HG02623 (cell line): ENCODE data around the gene RAMP3.
"Not testable (repeated sequence)": the region's sequence is repeated elsewhere in the genome, so short reads cannot be mapped to it uniquely, and the experiment has no call there.

Experiments
- ATAC-seq: cut with Tn5 transposase; IDR thresholded peaks from one replicate; pipeline ENCODE4 v1.9.1; 2021; ENCODE audit warnings: moderate library complexity; ENCODE audit not compliant: unreplicated experiment

RAMP3 gene

DNA sequence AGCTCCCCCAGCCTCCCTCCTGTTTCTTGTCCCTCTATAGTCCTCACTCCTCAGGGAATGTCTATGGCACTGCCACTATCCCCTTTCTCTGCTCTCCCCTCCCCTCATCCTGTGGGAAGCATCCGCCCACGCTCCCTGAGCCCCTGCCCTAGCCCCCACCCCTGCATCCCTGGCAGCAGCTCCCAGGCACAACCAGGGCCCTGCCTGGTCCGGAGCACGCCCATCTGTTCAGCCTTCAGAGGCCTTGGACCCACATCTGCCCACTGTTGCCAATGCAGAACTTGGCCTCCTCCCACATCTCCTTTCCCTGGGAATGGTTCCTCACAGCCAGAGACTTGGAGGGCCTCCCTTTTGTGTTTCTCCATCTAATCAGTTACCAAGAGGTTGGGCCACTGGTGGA, 25.7 kb upstream of the RAMP3 start:
- no peak for ATAC-seq

DNA sequence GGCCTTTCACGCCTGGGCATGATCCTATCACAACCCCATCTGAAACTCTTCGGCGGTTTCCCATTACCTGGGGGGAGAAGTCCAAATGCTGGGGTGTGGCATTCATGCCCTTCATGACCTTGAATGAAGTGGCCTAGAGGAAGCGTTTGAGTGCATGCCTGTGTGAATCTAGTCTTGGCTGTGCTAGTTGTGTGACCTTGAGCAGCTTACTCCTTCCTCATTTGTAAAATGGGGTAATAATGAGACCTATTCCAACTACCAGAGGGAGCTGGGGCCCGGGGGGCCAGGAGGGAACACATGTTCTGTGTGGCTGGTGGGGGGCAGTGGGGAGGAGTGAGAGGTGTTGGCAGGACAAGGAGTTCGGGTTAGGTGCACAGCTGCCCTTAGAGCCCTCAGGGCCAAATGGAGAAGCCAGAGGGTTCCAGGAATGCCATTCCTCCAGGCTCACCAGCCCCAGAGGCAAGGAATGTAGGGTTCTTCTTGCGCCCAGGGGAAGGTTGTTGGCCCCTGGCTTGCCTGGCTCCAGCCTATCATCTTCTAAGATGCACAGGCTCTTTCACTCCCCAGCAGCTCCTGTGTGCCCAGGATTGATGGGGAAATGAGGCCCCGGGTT, 24.8 kb upstream of the RAMP3 start:
- ATAC-seq, result no peak

DNA sequence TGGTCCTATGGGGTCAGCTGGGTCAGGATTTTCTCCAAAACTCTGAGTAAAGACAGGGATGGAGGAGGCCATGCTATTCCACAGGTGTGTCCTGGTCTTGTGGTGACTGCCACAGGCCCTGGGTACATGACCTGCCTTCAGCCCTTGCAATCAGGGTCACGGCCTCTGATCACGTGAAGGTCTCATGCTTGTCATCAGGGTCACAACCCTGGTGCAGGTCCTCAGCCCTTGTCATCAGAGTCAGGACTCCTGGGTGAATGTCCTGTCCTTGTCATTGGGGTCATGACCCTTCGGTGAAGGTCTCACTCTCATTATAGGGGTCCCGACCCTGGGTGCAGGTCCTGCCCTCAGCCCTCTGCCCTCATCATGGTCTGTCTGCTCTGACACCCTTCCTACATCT, 24.2 kb upstream of the RAMP3 start:
- ATAC-seq, result no peak

- ATAC-seq, result no peak
Measured at GRCh38 chr7:45133877-45134276, 23.7 kb upstream of the RAMP3 start.

DNA sequence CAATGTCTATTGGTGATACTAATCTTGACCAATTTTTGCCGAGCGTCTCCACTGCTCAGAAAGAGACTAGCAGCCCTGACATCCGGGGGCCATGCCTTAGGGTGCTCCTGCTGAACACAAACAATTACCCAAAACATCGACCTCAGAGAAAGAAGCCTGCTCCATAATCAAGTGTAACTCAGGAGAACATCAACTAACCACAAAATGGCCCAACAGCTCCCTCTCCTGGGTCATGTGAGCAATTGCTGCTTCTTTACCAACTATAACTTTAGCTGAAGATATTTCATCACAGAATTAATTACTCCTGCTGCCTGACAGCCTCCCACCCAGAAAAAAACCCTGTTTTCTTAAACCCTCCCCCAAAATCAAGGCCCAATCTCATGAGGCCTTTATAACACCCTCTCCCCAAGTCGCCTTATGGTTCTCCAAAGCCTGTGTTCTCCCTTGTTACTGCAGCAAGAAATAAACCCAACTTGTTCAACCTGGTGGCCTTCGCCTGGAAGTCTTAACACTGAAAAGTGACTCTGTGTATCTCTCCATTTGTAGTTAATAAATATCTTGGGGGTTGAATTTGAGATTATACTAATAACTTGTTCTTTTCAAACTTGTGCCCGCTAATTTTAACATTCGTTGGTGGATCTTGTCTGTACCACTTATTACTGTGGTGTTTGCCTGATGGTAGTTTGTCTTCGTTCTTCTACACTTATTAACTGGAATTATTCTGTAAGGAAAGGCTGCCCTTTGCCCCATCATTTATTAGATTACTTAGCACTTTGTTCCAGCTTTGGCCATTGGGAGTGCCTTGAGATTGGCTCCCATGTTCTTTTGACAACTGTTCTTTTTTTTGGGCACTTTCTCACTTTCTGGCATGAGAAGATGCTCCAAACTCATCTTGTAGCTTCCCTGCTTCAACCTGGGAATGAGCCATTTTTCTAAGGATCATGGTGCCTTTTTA, 21.2 kb upstream of the RAMP3 start:
- peak; percentile 53 for ATAC-seq

GRCh38 chr7:45138433-45139267, 18.9 kb upstream of the RAMP3 start:
- ATAC-seq, result no peak

DNA sequence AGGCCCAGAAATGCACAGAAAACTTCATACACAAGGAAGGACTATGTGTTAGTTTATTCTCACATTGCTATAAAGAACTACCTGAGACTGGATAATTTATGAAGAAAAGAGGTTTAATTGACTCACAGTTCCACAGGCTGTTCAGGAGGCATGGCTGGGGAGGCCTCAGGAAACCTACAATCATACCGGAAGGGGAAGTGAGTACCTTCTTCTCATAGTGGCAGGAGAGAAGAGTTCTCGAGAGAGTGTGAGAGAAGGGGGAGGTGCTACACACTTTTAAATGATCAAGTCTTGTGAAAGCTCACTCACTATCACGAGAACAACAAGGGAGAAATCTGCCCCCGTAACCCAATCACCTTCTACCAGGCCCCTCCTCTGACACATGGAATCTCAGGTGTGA, 16.8 kb upstream of the RAMP3 start:
- ATAC-seq, result no peak

DNA sequence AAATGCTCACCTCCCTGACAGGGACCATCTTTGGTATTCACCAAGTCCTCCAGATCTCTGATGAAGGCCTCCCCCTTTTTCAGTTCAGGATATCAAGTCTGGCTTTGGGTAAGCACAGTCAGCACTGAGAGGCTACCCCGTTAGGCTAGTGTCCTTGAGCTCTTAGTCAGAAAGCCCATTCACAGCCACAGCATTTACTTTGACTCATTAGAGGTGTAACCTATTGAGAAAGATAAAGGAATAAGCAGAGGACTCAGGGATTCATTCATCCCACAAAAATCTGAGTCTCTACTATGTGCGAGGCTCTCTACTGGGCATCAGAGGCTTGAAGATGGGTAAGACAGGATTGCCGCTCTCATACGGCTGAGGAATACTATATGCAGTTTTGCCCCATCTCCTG, 14.0 kb upstream of the RAMP3 start:
- no peak for ATAC-seq

GRCh38 chr7:45145881-45146280, 11.7 kb upstream of the RAMP3 start:
- ATAC-seq, result no peak

DNA sequence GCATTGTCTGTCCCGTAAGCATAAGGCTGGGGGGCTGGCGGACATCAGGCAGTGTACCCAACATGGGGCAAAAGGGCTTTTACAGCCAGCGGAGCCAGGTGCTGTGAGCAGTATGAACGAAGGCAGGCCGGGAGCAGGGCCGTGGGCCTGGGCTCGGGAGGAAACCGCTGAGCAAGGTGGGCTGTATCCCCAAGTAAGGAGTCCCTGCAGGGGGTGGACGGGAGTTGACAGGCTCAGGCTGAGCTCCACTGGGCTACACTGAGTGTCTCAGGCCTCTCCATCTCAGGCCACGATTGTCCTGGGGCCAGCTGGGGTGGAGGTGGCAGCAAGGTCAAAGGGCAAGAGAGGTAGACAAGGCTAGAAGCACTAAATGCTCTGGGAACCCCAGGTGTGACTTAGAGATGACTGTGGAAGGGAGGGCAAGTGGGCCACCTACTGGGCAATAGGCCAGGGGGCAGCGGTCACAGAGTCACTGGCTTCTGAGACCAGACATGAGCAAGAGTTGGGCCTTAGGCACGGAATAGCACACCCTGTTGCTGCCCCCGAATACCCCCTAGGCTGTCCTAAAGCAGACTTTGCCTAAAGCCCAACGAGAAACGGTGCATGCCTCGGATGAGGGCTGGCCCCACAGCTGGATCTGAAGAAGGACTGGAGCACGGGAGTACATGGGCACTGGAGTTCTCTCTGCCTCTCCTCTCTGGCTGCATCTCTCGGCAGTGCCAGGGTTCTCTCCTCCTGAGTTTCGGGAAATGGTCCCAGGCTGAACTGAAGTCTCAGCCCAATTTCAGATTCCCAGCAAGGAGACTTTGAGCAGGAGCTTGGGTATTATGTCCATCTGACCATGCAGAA, 10.8 kb upstream of the RAMP3 start:
- ATAC-seq, result no peak

GRCh38 chr7:45147858-45148652, 9.5 kb upstream of the RAMP3 start:
- no peak for ATAC-seq

GRCh38 chr7:45148653-45148973, 9.0 kb upstream of the RAMP3 start:
- ATAC-seq, result no peak

GRCh38 chr7:45149606-45150005, 8.0 kb upstream of the RAMP3 start:
- ATAC-seq, result no peak

GRCh38 chr7:45150199-45150598, 7.4 kb upstream of the RAMP3 start:
- no peak for ATAC-seq

- ATAC-seq, result no peak
Measured at GRCh38 chr7:45151131-45151684, 6.4 kb upstream of the RAMP3 start.

DNA sequence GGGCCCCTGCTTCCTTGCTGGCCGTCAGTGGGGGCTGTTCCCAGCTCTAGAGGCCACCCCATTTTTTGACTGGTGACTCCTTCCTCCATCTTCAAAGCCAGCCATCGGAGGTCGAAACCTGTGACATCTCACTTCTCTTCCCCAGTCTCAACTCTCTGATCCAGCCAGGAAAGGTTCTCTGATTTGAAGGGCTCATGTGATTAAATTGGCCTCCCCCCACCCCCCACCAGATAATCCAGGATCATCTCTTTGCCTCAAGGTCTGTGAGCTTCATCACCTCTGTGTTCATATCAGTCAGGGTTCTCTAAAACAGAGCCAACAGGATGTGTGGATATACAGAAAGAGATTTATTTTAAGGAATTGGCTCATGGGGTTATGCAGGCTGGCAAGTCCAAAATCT, 5.6 kb upstream of the RAMP3 start:
- no peak for ATAC-seq

GRCh38 chr7:45153233-45153632, 4.4 kb upstream of the RAMP3 start:
- ATAC-seq, result no peak

- ATAC-seq, result not testable (repeated sequence)
Measured at GRCh38 chr7:45153861-45154260, 3.7 kb upstream of the RAMP3 start.

- no peak for ATAC-seq
Measured at GRCh38 chr7:45155357-45155900, 2.2 kb upstream of the RAMP3 start.
